RCC 7860 (cell line): ENCODE measurements around the gene APBA2.

Source experiments
- DNase-seq: peaks from one replicate; pipeline ENCODE4 v3.0.0-alpha.2; 2015; ENCODE audit warnings: low spot score
- FAIRE-seq: peaks from 2 replicates; lab custom pipeline; 2012; peaks lifted over from hg19 to GRCh38; lab: Jason Lieb, UNC

Gene APBA2

GRCh38 chr15:28892789-28893610, 7.2 kb downstream of the APBA2 start:
- no peak for FAIRE-seq
- DNase-seq, result no peak

DNA sequence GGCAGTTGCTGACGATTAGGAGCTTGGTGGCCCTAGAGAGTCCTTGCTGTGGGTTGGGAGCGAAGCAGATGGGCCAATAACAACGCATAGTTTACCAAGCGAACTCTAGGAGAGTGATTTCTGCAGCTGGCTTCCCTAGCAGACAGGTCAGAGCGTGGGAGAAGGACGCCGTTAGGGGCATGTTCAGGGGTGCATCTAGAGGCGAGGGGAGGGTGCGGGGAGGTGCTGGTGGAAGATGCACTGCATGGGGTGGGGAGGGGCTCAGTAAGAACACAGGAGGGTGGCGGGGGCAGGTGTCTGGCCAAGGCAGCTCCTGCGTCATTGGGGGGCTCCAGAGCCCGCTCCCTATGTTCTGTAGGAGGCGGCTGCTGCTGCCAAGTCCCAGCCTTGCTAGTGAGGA, 8.9 kb downstream of the APBA2 start:
- FAIRE-seq, result no peak
- no peak for DNase-seq

- FAIRE-seq (no peak), DNase-seq (no peak)
Observed at GRCh38 chr15:28895146-28895545, 9.4 kb downstream of the APBA2 start.

GRCh38 chr15:28895566-28895965, 9.8 kb downstream of the APBA2 start:
- DNase-seq, result no peak
- FAIRE-seq, result no peak

DNA sequence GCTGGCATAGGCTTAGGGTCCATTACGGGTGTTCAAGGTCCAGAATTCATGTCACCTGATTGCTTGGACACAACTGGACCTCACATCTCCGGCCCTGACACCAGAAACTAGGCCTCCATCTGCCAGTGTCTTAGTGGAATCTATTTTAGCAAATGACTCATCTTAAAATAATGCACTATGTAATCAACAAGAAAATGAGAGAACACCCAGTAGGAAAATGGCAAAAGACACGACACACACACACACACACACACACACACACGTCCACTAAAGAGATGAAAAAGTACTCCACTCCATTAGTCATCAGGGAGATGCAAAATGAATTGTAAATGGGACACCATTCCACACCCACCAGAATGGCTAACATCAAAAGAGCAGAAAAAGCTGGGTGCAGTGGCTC, 11.2 kb downstream of the APBA2 start:
- DNase-seq, result peak; percentile 23
- FAIRE-seq, result no peak

DNA sequence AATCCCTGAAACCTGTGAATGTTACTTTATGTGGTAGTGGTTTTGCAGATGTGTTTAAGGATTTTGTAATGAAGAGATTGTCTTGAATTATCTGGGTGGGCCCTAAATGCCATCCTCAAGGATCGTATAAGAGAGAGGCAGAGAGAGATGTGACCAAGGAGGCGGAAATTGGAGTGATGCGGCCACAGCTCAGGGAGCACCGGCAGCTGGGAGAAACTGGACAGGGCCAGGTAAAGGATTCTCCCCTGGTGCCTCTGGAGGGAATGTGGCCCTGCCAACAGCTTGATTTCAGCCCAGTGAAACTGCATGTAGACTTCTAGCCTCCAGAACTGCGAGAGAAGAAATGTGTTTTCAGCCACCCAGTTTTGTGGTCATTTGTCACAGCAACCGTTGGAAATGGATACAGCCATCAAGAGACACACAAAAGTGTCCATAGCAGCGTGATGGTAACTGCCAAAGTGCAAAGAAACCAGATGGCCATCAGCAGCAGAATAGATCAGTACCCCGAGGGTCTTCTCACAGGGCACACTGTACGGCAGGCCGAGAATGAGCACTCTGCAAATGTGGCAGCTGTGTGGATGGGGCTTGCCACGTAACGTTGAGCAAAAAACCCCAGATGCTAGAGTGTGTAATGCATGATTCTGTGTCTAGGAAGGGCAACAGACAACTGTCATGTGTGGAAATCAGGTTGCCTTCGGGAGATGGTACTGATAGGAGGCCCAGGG, 12.2 kb downstream of the APBA2 start:
- no peak for FAIRE-seq
- no peak for DNase-seq

GRCh38 chr15:28899061-28899738, 13.4 kb downstream of the APBA2 start:
- no peak for FAIRE-seq

GRCh38 chr15:28900041-28900891, 14.5 kb downstream of the APBA2 start:
- DNase-seq, result no peak
- FAIRE-seq, result no peak

More at GRCh38 chr15:28899061-28899738, 13.4 kb downstream of the APBA2 start:
- DNase-seq, result no peak

- no peak for FAIRE-seq
- no peak for DNase-seq
Observed at GRCh38 chr15:28900892-28901586, 15.3 kb downstream of the APBA2 start.

- DNase-seq, result no peak
- FAIRE-seq, result no peak
Observed at GRCh38 chr15:28901587-28901980, 15.8 kb downstream of the APBA2 start.

GRCh38 chr15:28901987-28902745, 16.4 kb downstream of the APBA2 start:
- DNase-seq (no peak), FAIRE-seq (no peak)

DNA sequence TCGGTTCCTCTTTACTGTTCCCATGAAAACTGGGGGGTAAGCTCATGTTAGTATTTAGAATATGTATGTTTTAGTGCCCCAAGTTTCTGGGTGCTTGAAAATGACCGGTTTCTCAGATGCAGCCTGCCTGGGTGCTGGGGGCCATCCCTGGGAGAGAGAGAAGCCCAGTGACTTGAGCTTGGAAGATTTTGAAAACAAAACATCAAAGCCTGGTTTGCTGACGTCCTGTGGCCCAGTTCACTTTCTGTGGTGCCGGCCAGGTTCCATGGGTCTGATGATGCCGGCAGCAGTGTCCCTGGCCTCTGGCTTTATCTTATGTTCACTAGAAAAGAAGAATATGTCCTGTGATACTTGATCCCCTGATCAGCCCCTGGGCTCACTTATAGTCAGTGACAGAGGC, 17.1 kb downstream of the APBA2 start:
- DNase-seq (no peak), FAIRE-seq (no peak)

GRCh38 chr15:28903555-28903954, 17.8 kb downstream of the APBA2 start:
- DNase-seq (no peak), FAIRE-seq (no peak)

GRCh38 chr15:28904003-28904402, 18.2 kb downstream of the APBA2 start:
- DNase-seq (no peak), FAIRE-seq (no peak)

DNA sequence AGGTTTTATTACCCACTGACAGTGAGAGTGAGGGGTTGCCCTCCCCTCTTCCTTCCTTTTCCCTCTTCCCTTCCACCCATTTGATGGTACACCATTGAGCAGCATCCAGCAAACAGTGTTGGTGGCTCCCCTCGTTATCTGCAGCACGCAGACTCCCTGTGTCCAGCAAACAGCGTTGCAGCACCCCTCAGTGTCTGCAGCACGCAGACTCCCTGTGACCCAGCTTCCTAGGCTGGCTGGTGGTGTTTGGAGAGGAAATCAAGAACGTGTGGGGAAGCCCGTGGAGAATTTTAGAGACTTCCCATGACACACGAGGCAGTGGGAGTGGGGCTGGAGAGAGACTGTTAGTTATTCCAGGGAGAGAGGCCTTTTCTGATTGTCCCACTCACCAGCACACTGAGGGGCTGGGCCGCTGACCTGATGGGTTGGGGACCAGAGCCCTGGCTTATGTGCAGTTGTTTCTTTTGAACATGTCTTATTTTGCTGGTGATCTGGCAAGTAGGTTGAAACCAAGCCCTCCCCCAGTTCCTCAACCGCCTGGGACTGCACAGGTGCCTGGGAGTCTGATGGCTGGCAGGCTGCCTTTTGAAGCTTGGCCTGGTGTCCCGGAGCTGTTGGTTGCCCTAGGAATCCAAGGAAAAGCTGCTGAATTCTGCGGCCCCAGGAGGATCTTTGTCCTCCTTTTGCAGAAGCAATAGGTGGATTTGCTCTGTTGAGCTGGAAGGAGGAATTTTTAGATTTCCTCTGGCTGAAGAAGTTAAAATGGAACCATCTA, 19.0 kb downstream of the APBA2 start:
- DNase-seq (no peak), FAIRE-seq (no peak)

GRCh38 chr15:28907338-28907960, 21.7 kb downstream of the APBA2 start:
- FAIRE-seq, result no peak
- DNase-seq, result no peak

- FAIRE-seq, result no peak
- no peak for DNase-seq
Observed at GRCh38 chr15:28909958-28910500, 24.3 kb downstream of the APBA2 start.
